NCI-H2171 (cell line): ENCODE measurements around the gene NXPH1.

ENCODE experiments used
- DNase-seq: peaks from one replicate; lab custom pipeline; 2025; lab: John Stamatoyannopoulos, UW

Gene NXPH1

DNA sequence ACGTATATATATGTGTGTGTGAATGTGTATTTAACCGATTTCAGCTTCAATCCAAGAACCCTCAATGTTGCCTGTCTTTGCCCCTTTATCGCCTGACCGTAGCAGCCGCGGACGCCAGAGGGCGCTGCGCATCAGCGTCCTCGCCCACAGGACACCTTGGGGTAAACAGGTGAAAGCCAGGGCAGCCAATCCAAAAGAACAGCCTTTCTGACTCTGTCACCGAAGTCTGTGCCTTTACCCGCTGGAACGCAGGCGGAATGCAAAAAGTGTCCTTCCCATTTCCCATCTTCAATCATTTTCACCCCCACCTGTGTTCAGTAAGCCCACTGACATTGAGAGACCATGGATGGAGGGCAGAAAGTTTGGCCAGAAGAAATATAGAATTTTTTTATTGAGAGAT is 3.6 kb downstream of the NXPH1 start:
- no peak for DNase-seq

DNA sequence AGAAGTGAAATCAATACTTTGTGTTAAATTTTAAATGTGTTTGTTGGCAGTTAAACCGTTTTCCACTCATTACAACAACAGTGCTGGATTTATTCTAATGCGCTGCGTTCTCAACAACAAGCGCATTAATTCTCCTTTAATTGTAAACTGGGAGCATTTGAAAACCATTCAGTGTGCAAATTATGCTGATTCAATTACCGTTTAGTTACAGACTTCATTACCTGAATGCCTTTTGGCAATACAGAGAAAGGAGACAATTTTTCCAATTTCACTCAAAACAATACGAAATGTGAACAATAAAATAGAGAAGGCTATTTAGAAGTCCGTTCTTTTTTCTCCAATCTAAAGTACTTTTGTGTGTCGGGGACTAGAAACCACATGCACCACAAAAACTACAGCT is 4.2 kb downstream of the NXPH1 start:
- no peak for DNase-seq

- no peak for DNase-seq
These were observed 7.3 kb downstream of the NXPH1 start for GRCh38 chr7:8440670-8441069.

DNA sequence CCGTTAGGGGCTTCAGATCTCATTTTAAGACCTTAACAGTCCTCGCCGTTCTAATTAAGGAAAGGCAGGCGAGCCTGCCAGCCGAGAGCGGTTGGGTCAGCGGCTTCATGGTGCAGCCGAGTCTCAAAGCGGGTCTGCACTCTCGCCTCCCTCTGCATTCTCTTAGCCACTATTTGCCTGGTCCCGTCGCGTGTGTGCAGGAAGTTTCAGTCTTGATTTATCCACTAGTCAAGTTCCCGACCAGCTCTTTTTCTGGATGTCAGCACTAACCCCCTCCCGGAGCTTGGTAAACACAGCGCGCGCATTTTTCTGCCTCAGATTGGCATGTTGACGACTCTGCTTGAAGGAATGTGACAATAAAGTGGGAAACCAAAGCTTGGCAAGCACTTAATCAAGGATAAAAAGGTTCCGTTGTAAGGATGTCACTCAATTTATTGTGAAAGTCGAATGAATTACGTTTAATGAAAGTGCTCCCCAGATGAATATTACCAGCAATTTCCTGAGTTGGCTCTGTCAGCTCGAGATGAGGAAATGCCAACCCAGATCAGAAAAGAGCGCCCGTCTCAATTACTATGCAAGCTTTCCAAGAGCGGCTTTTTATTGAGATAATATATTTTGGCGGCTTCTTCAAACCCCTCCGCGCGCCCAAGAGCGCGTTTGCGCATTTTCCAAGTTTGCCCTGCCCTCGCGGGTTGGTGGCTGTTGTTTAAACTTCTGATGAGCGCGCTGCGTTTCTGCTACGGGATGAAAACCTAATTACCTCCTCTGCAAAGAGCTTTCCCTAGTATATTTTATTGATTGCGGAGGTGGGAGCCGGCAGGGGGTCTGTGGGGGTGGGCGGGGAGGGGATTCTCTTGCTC is 7.9 kb downstream of the NXPH1 start:
- DNase-seq: no peak

DNA sequence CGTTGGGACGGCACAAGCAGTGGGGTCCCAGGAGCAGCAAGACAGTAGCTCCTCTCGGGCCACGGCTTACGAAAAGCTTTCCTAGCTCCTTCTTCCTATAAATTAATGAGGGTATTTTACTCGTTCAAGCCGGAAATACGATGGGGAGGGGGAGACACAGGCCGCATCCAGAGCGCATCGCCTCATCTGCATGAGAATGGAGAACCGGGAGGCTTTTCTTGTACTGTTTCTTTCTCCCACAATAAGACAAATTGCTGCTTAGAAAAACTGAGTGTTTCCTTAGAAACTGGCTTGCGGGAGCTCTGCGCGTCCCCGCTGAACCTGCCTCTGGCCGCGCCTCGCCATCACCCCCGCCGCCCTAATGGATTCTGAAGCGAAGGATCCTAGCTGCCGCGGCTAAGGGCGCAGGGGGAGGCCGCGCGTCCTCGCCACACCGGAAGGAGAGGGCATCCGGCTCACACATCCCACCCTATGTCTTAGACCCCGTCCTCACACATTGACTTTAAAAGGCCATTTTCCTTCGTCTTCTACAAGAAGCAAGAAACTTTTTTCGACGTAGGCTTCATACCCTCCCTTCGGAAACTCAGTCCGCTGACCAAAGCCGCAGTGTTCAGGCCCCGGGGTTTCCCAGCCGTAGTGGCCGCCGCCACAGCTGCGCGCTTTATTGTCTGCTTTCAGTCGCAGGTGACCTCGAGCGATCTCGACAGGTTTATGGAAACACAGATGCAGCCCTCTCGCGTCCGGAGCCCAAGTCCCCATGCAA is 8.8 kb downstream of the NXPH1 start:
- no peak for DNase-seq

DNA sequence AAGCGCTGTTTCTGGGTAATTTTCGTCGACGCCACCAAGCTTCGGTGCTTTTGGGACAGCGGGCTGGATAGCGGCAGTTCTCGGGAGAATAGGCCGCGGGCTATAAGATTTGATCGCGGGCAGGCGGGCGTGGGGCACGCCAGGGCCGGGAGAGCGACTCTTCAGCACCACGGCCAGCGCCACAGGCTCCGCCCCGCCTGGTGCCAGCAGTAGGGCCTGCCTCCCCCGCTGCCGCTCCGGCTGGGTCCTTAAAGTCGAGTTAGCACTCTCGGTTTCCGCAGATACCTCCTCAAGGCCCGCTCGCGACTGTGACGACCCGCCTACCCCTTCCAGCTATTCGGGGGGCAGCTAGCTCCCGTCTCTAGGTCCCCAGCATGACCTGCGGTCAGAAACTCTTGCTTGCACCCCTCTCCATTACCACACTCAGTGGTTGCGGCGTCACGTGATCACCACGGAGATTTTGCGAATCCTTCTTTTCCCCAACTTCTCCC is 9.4 kb downstream of the NXPH1 start:
- no peak for DNase-seq

DNA sequence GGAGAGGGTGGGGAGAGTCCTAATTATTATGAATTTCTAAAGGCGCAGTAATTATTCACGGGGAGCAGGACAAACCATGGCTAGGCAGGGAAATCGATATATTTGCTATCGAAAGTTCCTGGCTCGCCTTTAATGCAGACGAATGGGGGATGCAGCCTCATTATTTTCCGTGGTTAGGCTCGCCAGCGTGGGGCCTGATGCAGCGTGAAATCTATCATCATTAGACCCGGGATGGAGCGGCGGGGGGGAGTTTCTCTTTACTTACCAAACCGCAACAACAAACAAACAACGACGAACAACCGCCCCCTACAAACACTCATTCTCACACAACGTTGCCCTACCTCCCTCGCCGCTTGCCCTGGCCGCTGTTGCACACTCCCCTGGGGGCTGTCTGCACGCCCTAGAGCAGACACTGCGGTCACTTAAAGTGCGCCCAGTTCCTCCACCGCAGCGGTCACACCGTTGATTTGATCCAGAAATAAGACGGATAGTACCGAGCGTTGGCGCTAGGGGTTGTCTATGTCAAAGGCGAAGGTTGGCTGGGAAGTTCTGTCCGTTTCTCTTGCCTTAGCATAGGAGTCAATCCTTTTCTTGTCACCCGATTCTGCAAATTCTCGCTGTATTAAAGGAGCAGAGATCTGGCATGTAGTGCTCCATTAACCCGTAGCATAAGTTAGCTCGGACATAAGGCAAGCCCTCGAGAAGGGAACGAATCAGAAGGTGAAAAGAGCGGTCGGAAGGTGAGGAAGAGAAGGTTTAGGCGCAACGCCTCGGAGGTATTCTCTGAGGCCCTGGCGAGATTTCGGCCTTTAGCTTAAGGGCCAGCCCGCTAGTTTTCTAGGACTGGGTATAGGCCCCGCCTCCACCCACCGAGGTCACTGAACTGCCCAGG is 10.4 kb downstream of the NXPH1 start:
- no peak for DNase-seq

DNA sequence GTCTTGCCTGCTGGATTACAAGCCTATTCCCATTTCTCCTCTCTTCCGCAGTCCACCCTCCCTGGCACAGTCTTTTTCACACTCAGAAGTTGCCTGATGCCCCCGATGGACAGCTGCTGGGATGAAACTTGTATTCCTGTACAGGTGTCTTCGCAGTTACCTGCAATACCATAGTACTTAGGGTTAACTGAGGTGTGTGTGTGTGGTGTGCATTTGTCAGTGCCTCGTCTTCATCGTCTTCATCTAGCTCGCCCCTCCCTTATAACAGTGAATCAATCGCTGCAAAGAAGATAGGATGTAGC is 11.0 kb downstream of the NXPH1 start:
- no peak for DNase-seq

DNA sequence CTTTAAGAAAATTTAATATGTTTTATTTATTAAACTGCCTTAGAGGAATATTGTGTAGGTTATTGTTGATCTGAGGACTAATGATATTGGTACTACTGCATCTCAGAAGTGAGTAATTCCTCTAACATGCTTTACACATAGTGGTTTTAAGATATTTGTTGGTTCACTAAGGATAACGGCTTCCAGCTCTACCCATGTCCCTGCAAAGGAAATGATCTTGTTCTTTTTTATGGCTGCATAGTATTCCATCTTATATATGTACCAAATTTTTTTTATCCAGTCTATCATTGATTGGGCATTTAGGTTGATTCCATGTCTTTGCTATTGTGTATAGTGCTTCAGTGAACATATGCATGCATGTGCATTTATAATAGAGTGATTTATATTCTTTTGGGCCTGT is 20.1 kb downstream of the NXPH1 start:
- no peak for DNase-seq

DNA sequence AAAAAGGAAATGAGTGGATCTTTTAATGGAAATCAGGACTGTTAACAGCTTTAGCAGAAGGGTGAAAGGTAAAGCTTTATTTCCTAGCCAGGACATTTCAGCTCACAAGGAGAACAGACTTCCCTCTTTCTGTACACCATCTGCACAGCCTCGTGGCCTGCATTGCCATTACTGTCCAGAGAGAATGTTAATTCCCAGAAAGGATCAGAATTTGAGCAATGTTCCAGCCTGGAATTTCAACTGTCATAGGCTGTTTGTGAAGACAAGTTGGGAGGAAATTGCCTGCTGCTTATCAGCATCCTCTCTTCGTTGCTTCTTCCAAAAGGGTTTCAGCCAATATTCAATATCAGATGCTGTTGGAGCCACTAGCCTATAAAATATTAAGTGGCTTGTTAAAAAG is 22.0 kb downstream of the NXPH1 start:
- no peak for DNase-seq

DNA sequence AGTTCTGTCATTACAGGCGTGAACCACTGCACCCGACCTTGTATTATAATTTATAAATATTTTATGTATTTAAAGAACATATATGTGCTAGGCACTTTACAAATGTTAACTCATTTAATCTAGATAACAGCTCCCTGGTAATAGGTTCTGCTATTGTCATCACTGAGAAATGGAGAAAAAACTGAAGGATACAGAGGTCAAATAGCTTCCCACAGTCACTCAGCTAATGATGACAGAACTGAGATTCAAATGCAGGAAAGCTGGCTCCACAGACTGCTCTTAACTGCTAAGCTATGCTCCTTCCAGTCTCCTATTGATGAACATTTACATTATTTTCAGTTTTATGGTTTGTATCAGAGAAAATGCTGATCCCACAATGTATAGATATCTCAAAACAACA is 28.9 kb downstream of the NXPH1 start:
- DNase-seq: no peak

DNA sequence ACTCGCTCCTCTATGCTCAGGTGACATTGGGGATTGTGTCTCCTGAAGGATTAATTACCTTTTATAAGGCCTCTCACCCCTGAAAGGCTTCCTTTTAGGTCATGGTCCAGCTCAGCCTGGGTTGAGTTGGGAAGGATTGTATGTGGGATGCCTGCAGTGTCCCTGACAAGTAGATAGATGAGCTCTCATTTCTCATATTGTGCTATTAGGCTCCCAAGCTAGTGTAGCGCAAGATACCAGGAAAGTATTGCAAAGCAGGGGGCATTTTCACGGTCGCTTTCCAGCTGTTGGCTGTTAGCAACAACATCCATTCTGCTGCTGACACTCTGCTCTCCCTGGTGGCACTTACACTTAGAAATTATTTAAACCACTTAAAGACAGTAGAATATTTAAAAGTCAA is 31.9 kb downstream of the NXPH1 start:
- DNase-seq: no peak

DNA sequence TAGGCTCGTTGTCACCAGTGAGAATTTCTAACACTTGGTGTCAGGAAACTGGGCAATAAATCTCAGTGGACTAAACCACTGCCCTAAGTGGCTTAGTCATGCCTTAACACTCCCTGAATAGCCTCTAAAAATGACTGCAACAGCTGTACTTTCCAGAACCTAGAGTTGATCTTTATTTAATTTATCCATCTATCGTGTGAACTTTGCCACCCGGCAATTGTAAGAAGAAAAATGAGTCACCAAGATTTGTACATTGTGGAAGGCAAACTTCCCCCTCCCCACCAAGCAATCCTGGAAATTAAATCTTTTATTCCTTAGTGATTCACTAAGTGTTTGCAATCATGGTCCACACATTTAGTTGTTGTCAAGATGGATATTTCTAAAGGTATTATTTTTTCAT is 47.1 kb downstream of the NXPH1 start:
- no peak for DNase-seq

- no peak for DNase-seq
These were observed 47.7 kb downstream of the NXPH1 start for GRCh38 chr7:8481096-8481495.

GRCh38 chr7:8481752-8482446 is 48.5 kb downstream of the NXPH1 start:
- no peak for DNase-seq

GRCh38 chr7:8490391-8491045 is 57.1 kb downstream of the NXPH1 start:
- DNase-seq: no peak

GRCh38 chr7:8491106-8491505 is 57.7 kb downstream of the NXPH1 start:
- no peak for DNase-seq

DNA sequence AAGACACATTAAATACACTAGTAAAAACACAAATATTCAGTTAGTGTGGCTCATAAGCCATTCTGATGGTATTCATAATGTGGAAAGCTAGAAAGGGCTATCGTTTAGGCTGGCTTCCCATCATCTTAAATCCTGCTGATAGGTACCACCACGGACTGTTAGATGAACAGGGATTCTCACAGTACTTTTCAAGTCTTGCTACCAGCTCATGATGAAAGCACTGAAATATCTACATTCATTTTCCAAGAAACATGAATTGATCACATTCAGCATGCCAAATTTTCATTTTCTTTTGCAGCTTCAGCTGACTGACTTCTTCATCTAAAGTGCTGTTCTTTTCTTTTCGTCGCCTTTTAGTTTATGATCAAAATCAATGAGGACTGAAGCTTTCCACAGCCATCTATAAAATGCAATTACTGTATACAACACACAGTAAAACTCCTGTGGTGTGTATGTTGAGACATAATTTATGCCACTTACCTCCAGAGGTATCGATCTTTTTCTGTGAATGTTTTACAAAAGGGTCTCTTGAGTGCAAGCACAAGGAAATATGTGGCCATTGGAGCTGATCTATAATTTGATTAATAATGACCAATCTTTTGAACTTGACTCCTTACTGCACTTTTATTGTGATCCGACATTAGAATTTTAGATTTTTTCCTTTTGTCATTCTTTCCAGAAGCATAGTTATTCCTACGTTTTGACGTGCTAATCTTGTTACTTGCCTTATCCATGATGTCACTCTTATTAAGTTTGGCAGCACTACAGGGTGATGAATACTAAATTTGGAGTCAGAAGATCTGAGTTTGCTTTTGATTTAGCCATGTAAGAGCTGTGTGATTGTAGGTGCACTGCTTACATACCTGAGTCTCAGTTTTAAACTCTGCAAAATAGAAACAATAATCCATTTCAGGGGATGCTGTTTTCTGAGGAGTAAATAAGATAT is 58.4 kb downstream of the NXPH1 start:
- no peak for DNase-seq

- no peak for DNase-seq
These were observed 65.7 kb downstream of the NXPH1 start for GRCh38 chr7:8499128-8499527.

- DNase-seq: peak; percentile 12
These were observed 66.9 kb downstream of the NXPH1 start for GRCh38 chr7:8500286-8500685.
